GM18511 (cell line): ENCODE measurements around the gene CYP39A1.

ENCODE experiments used
- ATAC-seq: cut with Tn5 transposase; IDR thresholded peaks from one replicate; pipeline ENCODE4 v1.9.1; 2021; ENCODE audit warnings: mild to moderate bottlenecking, moderate library complexity; ENCODE audit not compliant: unreplicated experiment

The CYP39A1 gene

GRCh38 chr6:46517202-46517601 is 135.4 kb downstream of the CYP39A1 start:
- ATAC-seq = no peak

- no peak for ATAC-seq
These were observed 139.1 kb downstream of the CYP39A1 start for GRCh38 chr6:46513533-46513932.

- no peak for ATAC-seq
These were observed 141.3 kb downstream of the CYP39A1 start for GRCh38 chr6:46511320-46511719.

- ATAC-seq = no peak
These were observed 142.0 kb downstream of the CYP39A1 start for GRCh38 chr6:46510651-46511050.

GRCh38 chr6:46509981-46510510 is 142.6 kb downstream of the CYP39A1 start:
- ATAC-seq = no peak

GRCh38 chr6:46509063-46509462 is 143.6 kb downstream of the CYP39A1 start:
- no peak for ATAC-seq

- ATAC-seq = no peak
These were observed 145.2 kb downstream of the CYP39A1 start for GRCh38 chr6:46507426-46507825.

GRCh38 chr6:46505693-46506512 is 146.7 kb downstream of the CYP39A1 start:
- ATAC-seq = no peak

GRCh38 chr6:46504242-46504641 is 148.4 kb downstream of the CYP39A1 start:
- ATAC-seq = no peak

- ATAC-seq = no peak
These were observed 150.0 kb downstream of the CYP39A1 start for GRCh38 chr6:46502486-46503119.

GRCh38 chr6:46501136-46502089 is 151.2 kb downstream of the CYP39A1 start:
- no peak for ATAC-seq

- ATAC-seq = no peak
These were observed 152.2 kb downstream of the CYP39A1 start for GRCh38 chr6:46500382-46500781.
